ENCODE data around the gene CCDC32. TPM values are rescaled to one million over a fixed set of nuclear protein-coding genes. Genes with fewer than 3 reads are reported as not detected.
A peak's percentile ranks its signal among the peaks of the same experiment; 100 is the strongest.

CCDC32 gene
- total and polyA plus RNA-seq, 2 of the 13 experiments (the other 11 are each of a cell fraction or from before 2014, with no cell fraction given), result 10.8 to 23.2 TPM

DNA sequence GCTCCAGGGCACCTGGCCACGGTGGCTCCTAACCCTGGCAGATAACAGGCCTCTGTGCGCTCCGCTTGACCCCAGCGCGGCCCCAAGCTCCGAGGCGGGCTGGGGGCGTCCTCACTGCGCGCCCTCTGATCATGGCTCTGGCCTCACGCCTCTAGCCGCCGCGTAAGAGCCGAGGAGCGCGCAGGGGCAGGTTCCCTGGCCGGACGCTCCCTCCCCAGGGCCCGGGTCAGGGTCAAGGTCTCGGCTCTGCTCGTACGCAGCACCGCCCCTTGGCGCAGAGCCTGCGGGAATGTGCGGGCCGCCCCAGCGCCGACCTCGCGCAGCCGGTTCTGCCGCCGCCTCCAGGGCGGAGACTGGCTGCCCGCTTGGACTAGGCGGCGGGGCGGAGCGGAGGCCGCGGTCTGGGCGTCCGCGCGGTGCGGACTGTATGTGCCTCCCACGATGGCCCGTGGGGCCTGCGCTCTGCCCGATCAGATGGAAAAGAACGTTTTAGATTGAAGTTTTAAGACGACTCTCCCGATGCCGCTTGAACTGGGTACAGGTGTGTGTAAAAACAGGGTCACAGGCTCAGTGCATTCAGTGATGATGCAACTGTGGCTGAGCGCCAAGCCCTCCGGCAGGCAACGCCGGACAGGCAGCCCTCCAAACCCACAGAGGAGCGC lies 53.2 kb downstream of the CCDC32 start (continued):
- TF ChIP-seq, protein P1, sequence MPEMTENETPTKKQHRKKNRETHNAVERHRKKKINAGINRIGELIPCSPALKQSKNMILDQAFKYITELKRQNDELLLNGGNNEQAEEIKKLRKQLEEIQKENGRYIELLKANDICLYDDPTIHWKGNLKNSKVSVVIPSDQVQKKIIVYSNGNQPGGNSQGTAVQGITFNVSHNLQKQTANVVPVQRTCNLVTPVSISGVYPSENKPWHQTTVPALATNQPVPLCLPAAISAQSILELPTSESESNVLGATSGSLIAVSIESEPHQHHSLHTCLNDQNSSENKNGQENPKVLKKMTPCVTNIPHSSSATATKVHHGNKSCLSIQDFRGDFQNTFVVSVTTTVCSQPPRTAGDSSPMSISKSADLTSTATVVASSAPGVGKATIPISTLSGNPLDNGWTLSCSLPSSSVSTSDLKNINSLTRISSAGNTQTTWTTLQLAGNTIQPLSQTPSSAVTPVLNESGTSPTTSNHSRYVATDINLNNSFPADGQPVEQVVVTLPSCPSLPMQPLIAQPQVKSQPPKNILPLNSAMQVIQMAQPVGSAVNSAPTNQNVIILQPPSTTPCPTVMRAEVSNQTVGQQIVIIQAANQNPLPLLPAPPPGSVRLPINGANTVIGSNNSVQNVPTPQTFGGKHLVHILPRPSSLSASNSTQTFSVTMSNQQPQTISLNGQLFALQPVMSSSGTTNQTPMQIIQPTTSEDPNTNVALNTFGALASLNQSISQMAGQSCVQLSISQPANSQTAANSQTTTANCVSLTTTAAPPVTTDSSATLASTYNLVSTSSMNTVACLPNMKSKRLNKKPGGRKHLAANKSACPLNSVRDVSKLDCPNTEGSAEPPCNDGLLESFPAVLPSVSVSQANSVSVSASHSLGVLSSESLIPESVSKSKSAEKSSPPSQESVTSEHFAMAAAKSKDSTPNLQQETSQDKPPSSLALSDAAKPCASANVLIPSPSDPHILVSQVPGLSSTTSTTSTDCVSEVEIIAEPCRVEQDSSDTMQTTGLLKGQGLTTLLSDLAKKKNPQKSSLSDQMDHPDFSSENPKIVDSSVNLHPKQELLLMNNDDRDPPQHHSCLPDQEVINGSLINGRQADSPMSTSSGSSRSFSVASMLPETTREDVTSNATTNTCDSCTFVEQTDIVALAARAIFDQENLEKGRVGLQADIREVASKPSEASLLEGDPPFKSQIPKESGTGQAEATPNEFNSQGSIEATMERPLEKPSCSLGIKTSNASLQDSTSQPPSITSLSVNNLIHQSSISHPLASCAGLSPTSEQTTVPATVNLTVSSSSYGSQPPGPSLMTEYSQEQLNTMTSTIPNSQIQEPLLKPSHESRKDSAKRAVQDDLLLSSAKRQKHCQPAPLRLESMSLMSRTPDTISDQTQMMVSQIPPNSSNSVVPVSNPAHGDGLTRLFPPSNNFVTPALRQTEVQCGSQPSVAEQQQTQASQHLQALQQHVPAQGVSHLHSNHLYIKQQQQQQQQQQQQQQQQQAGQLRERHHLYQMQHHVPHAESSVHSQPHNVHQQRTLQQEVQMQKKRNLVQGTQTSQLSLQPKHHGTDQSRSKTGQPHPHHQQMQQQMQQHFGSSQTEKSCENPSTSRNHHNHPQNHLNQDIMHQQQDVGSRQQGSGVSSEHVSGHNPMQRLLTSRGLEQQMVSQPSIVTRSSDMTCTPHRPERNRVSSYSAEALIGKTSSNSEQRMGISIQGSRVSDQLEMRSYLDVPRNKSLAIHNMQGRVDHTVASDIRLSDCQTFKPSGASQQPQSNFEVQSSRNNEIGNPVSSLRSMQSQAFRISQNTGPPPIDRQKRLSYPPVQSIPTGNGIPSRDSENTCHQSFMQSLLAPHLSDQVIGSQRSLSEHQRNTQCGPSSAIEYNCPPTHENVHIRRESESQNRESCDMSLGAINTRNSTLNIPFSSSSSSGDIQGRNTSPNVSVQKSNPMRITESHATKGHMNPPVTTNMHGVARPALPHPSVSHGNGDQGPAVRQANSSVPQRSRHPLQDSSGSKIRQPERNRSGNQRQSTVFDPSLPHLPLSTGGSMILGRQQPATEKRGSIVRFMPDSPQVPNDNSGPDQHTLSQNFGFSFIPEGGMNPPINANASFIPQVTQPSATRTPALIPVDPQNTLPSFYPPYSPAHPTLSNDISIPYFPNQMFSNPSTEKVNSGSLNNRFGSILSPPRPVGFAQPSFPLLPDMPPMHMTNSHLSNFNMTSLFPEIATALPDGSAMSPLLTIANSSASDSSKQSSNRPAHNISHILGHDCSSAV (CRISPR knock-in tag; IDR thresholded peaks at IDR 0.05; ENCODE audit: borderline replicate concordance), result no peak
- no peak for TF ChIP-seq ZNF30 (CRISPR knock-in tag; IDR thresholded peaks at IDR 0.05)
- TF ChIP-seq, protein P2, sequence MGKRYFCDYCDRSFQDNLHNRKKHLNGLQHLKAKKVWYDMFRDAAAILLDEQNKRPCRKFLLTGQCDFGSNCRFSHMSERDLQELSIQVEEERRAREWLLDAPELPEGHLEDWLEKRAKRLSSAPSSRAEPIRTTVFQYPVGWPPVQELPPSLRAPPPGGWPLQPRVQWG (CRISPR knock-in tag; IDR thresholded peaks at IDR 0.05; ENCODE audit: borderline replicate concordance, low read depth), result no peak
- TF ChIP-seq SMC3 (IDR thresholded peaks at IDR 0.05; ENCODE audit: low read length), result no peak
- peak; percentile 94 for TF ChIP-seq ZNF746 (CRISPR knock-in tag; IDR thresholded peaks at IDR 0.05)
- TF ChIP-seq FOSL1 (CRISPR knock-in tag; IDR thresholded peaks at IDR 0.05; ENCODE audit: borderline replicate concordance), result no peak
- TF ChIP-seq, protein P3, sequence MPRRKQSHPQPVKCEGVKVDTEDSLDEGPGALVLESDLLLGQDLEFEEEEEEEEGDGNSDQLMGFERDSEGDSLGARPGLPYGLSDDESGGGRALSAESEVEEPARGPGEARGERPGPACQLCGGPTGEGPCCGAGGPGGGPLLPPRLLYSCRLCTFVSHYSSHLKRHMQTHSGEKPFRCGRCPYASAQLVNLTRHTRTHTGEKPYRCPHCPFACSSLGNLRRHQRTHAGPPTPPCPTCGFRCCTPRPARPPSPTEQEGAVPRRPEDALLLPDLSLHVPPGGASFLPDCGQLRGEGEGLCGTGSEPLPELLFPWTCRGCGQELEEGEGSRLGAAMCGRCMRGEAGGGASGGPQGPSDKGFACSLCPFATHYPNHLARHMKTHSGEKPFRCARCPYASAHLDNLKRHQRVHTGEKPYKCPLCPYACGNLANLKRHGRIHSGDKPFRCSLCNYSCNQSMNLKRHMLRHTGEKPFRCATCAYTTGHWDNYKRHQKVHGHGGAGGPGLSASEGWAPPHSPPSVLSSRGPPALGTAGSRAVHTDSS (CRISPR knock-in tag; conservative IDR thresholded peaks at IDR 0.05), result no peak
- no peak for TF ChIP-seq FOXM1 (CRISPR knock-in tag; IDR thresholded peaks at IDR 0.05)
- TF ChIP-seq, protein P4, sequence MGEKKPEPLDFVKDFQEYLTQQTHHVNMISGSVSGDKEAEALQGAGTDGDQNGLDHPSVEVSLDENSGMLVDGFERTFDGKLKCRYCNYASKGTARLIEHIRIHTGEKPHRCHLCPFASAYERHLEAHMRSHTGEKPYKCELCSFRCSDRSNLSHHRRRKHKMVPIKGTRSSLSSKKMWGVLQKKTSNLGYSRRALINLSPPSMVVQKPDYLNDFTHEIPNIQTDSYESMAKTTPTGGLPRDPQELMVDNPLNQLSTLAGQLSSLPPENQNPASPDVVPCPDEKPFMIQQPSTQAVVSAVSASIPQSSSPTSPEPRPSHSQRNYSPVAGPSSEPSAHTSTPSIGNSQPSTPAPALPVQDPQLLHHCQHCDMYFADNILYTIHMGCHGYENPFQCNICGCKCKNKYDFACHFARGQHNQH (CRISPR knock-in tag; IDR thresholded peaks at IDR 0.05), result peak; percentile 86
- TF ChIP-seq HCFC1 (IDR thresholded peaks at IDR 0.05; ENCODE audit: low read depth, low read length), result no peak
- TF ChIP-seq SRF (IDR thresholded peaks at IDR 0.05; ENCODE audit: low read depth, low read length), result no peak
- peak; percentile 81; the same call in 1 of the 2 replicates for TF ChIP-seq MEIS1 (CRISPR knock-in tag; IDR thresholded peaks at IDR 0.05; ENCODE audit: borderline replicate concordance)
- TF ChIP-seq POLR2A (IDR thresholded peaks at IDR 0.05; ENCODE audit: insufficient read depth in 1 of 2, low read depth in 2 of 2, low read length in 2 of 2), result no peak
- TF ChIP-seq, protein P5, sequence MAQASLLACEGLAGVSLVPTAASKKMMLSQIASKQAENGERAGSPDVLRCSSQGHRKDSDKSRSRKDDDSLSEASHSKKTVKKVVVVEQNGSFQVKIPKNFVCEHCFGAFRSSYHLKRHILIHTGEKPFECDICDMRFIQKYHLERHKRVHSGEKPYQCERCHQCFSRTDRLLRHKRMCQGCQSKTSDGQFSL (CRISPR knock-in tag; IDR thresholded peaks at IDR 0.05), result no peak
- TF ChIP-seq SOX13 (IDR thresholded peaks at IDR 0.05), result no peak
- peak in 1 of 2 experiments; percentile 72; a peak in 2 of 4 replicates for TF ChIP-seq SOX13 (CRISPR knock-in tag; conservative IDR thresholded peaks at IDR 0.05 in 1 of 2, IDR thresholded peaks at IDR 0.05 in 1 of 2)
- no peak for TF ChIP-seq HES4 (CRISPR knock-in tag; IDR thresholded peaks at IDR 0.05; ENCODE audit: borderline replicate concordance)
